ENCODE measurements around the gene BAG5.

The BAG5 gene

GRCh38 chr14:103538291-103539055, 24.0 kb downstream of the BAG5 start:
- no peak for DNase-seq
- Mint-ChIP-seq H3K27ac (no peak overlapping the region), H3K36me3 (ENCODE audit: low read depth) (no peaks in the 10 kb centered on the region), H3K27me3 (ENCODE audit: low read depth, poor library complexity) (no peaks in the 10 kb centered on the region), H3K4me3 (no peak overlapping the region), H3K4me1 (peaks cover 6% of the 10 kb centered on the region), H3K9me3 (no peaks in the 10 kb centered on the region)
- TF ChIP-seq, protein P1, sequence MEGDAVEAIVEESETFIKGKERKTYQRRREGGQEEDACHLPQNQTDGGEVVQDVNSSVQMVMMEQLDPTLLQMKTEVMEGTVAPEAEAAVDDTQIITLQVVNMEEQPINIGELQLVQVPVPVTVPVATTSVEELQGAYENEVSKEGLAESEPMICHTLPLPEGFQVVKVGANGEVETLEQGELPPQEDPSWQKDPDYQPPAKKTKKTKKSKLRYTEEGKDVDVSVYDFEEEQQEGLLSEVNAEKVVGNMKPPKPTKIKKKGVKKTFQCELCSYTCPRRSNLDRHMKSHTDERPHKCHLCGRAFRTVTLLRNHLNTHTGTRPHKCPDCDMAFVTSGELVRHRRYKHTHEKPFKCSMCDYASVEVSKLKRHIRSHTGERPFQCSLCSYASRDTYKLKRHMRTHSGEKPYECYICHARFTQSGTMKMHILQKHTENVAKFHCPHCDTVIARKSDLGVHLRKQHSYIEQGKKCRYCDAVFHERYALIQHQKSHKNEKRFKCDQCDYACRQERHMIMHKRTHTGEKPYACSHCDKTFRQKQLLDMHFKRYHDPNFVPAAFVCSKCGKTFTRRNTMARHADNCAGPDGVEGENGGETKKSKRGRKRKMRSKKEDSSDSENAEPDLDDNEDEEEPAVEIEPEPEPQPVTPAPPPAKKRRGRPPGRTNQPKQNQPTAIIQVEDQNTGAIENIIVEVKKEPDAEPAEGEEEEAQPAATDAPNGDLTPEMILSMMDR (IDR thresholded peaks at IDR 0.05) = no peak

GRCh38 chr14:103537175-103537990, 25.1 kb downstream of the BAG5 start:
- Mint-ChIP-seq H3K27ac (peak overlapping the region; percentile 84), H3K27me3 (ENCODE audit: low read depth, poor library complexity) (no peaks in the 10 kb centered on the region), H3K36me3 (ENCODE audit: low read depth) (no peaks in the 10 kb centered on the region)

GRCh38 chr14:103536693-103537092, 25.8 kb downstream of the BAG5 start:
- Mint-ChIP-seq H3K27ac (peak overlapping the region; percentile 84), H3K27me3 (ENCODE audit: low read depth, poor library complexity) (no peaks in the 10 kb centered on the region), H3K36me3 (ENCODE audit: low read depth) (no peaks in the 10 kb centered on the region), H3K9me3 (no peaks in the 10 kb centered on the region), H3K4me3 (no peak overlapping the region), H3K4me1 (peaks cover 6% of the 10 kb centered on the region)
- TF ChIP-seq, protein P1 (IDR thresholded peaks at IDR 0.05) = no peak
- DNase-seq = no peak

More at GRCh38 chr14:103537175-103537990, 25.1 kb downstream of the BAG5 start:
- peaks cover 6% of the 10 kb centered on the region for H3K4me1 Mint-ChIP-seq
- no peak for DNase-seq
- H3K9me3 Mint-ChIP-seq = no peaks in the 10 kb centered on the region
- TF ChIP-seq, protein P1 (IDR thresholded peaks at IDR 0.05) = no peak
- H3K4me3 Mint-ChIP-seq = no peak overlapping the region

- Mint-ChIP-seq H3K9me3 (no peaks in the 10 kb centered on the region), H3K27me3 (ENCODE audit: low read depth, poor library complexity) (no peaks in the 10 kb centered on the region), H3K36me3 (ENCODE audit: low read depth) (no peaks in the 10 kb centered on the region), H3K4me1 (peaks cover 6% of the 10 kb centered on the region), H3K27ac (no peak overlapping the region), H3K4me3 (no peak overlapping the region)
- DNase-seq = no peak
- TF ChIP-seq, protein P1 (IDR thresholded peaks at IDR 0.05) = no peak
Measured at GRCh38 chr14:103535891-103536565, 26.4 kb downstream of the BAG5 start.

DNA sequence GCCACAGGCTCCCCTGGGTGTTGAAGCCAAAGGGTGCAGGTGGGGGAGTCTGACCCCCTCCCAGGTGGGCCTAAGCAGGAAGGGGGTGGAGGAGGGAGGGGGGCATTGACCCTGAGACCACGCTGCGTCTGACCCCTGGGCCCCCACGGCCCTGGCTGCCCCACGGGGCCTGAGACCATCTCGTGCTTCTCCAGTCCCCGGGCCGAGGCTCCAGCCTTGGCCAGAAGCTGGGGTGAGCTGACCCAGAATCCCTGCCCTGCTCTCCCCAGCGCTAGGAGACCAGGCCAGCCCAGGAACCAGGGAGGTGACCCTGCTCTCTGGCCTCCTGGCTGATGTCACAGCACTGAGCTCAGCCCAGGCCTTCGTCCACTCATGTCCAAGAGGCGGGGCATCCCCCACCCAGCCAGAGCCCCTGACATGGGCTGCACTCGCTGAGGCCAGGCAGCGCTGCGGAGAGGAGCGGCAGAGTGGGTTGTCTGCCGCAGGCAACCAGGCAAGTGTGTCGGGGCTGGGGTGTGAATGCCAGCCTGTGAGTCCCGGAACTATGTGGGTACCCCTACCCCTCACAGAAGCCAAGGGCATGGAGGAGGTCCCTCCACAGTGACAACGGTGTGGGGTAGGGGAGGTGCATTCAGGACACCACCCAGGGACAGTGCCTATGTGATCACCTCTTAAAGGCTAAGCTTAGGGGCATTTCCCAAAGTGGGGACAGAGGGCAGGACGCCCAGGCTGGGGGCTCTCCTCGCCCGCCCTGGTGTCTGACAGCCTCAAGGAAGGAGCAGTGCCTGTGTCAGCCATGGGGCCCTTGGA, 27.2 kb downstream of the BAG5 start:
- H3K27me3 Mint-ChIP-seq (ENCODE audit: low read depth, poor library complexity) = no peaks in the 10 kb centered on the region
- H3K4me1 Mint-ChIP-seq = peaks cover 4% of the 10 kb centered on the region
- TF ChIP-seq, protein P1 (IDR thresholded peaks at IDR 0.05) = no peak
- no peaks in the 10 kb centered on the region for H3K36me3 Mint-ChIP-seq (ENCODE audit: low read depth)
- H3K9me3 Mint-ChIP-seq = no peaks in the 10 kb centered on the region
- no peak overlapping the region for H3K4me3 Mint-ChIP-seq
- no peak for DNase-seq
- H3K27ac Mint-ChIP-seq = no peak overlapping the region
